HepG2 (cell line): ENCODE measurements around the gene ETFA. TPM values are rescaled to one million over a fixed set of nuclear protein-coding genes. Genes with fewer than 3 reads are reported as not detected.
A peak's percentile ranks its signal among the peaks of the same experiment; 100 is the strongest.

ENCODE experiments used
- ATAC-seq: fragments of 200-7000 bp; cut with Tn5 transposase; 3 replicates; pipeline ENCODE4 v1.9.1; 2020; ENCODE audit warnings: mild to moderate bottlenecking, moderate library complexity
- BruUV-seq: library from RNA; stranded (reverse); fragments of 400-500 nt; replicated peaks from 2 replicates; lab custom pipeline; 2021; lab: Mats Ljungman, UMichigan
- CTCF ChIA-PET: fragments of 300-600 bp; formaldehyde crosslinking; extraction: SDS; loops from one replicate; lab custom pipeline; 2021; ENCODE audit warnings: low total read pairs, inconsistent platforms, low intra/inter-chr PET ratio; lab: Yijun Ruan, JAX
- POLR2A ChIA-PET: fragments of 350-600 bp; sonication (Branson Sonifier 250); formaldehyde crosslinking; loops from one replicate; lab custom pipeline; 2020; ENCODE audit warnings: antibody characterized with exemption, inconsistent platforms; lab: Yijun Ruan, JAX
- DNase-seq: peaks from one replicate; pipeline ENCODE4 v3.0.0-alpha.2; 2015; ENCODE audit warnings: low spot score
- FAIRE-seq: peaks from 3 replicates; lab custom pipeline; 2011; peaks lifted over from hg19 to GRCh38; lab: Jason Lieb, UNC
- H2AFZ ChIP-seq: one replicate; pipeline ENCODE4 v1.6.1; 2011; ENCODE audit warnings: low read length, inconsistent platforms
- H3K27ac ChIP-seq: fragments of 300-600 bp; 3 replicates; pipeline ENCODE4 v1.8.0; 2011; ENCODE audit warnings: mixed run types, mild to moderate bottlenecking, mixed read lengths, low read length, inconsistent platforms; ENCODE audit not compliant: insufficient read depth; ENCODE audit errors: extremely low read length
- H3K27me3 ChIP-seq, 2 experiments: fragments of 200-600 bp in 1 of 2; 2 replicates in 1 of 2; 3 replicates in 1 of 2; pipeline versions ENCODE4 v1.6.0 to v1.8.0; 2011; ENCODE audit warnings: low read length in 2 of 2, mild to moderate bottlenecking in 2 of 2, moderate library complexity in 2 of 2, inconsistent platforms in 1 of 2; ENCODE audit not compliant: insufficient read depth in 2 of 2, control insufficient read depth in 1 of 2
- H3K36me3 ChIP-seq, 2 experiments: fragments of 200-600 bp in 1 of 2; replicated peaks in 1 of 2; 2 replicates in 1 of 2; 3 replicates in 1 of 2; pipeline versions ENCODE4 v1.5.1 to v1.8.0; 2011; ENCODE audit warnings: low read length in 2 of 2, inconsistent platforms in 1 of 2; ENCODE audit not compliant: insufficient read depth in 2 of 2, control insufficient read depth in 1 of 2
- H3K4me1 ChIP-seq: 2 replicates; pipeline ENCODE4 v1.5.1; 2012; ENCODE audit warnings: low read length, inconsistent platforms; ENCODE audit not compliant: insufficient read depth
- H3K4me2 ChIP-seq: 2 replicates; pipeline ENCODE4 v1.6.0; 2011; ENCODE audit warnings: low read depth, low read length, inconsistent platforms
- H3K4me3 ChIP-seq, 3 experiments: fragments of 200-600 bp in 1 of 3; sonication (generic), shearing (Covaris generic) in 1 of 3; replicated peaks in 1 of 3; 2 replicates each; pipeline ENCODE4 v1.5.1; 2011 to 2016; ENCODE audit warnings: low read length in 3 of 3, inconsistent platforms in 2 of 3, low read depth in 2 of 3, mild to moderate bottlenecking in 2 of 3, control low read depth in 1 of 3, mixed read lengths in 1 of 3; ENCODE audit not compliant: insufficient read depth in 1 of 3
- H3K79me2 ChIP-seq: one replicate; pipeline ENCODE4 v1.6.1; 2011; ENCODE audit warnings: low read length, inconsistent platforms; ENCODE audit not compliant: insufficient read depth
- H3K9ac ChIP-seq: 2 replicates; pipeline ENCODE4 v1.6.0; 2011; ENCODE audit warnings: mild to moderate bottlenecking, low read depth, low read length, inconsistent platforms; ENCODE audit not compliant: insufficient read depth
- H3K9me3 ChIP-seq: 2 replicates; pipeline ENCODE4 v1.5.1; 2012; ENCODE audit warnings: mild to moderate bottlenecking, low read length
- H4K20me1 ChIP-seq: 2 replicates; pipeline ENCODE4 v1.6.0; 2011; ENCODE audit warnings: inconsistent platforms, mild to moderate bottlenecking, low read length, moderate library complexity; ENCODE audit not compliant: insufficient read depth
- BORCS8-MEF2B ChIP-seq: sonication (generic); formaldehyde crosslinking; IDR thresholded peaks from 2 replicates; pipeline ENCODE4 v1.8.0; 2022; ENCODE audit warnings: mild to moderate bottlenecking, missing genetic modification reagents
- TBX2 ChIP-seq: sonication (generic); formaldehyde crosslinking; IDR thresholded peaks from 2 replicates; pipeline ENCODE4 v1.5.0; 2020; ENCODE audit warnings: missing genetic modification reagents, mild to moderate bottlenecking, borderline replicate concordance
- TEAD3 ChIP-seq: optimal IDR thresholded peaks from 2 replicates; pipeline ENCODE3; 2016; ENCODE audit warnings: borderline replicate concordance
- ZNF816 ChIP-seq: sonication (generic); formaldehyde crosslinking; IDR thresholded peaks from 2 replicates; pipeline ENCODE4 v1.8.0; 2022; ENCODE audit warnings: missing genetic modification reagents, mild to moderate bottlenecking, borderline replicate concordance
- WGBS: methylation state at CpG from one replicate; pipeline ENCODE4 v1.1.6; 2017; ENCODE audit warnings: low lambda C conversion rate; 5-methylcytosine and 5-hydroxymethylcytosine counted together
- in situ Hi-C: cut with HindIII; loops from 2 replicates; pipeline ENCODE4 v1.10.0; 2017; ENCODE audit warnings: low pct_unique_long_range_greater_than_20kb; ENCODE audit not compliant: extremely low pct_ligation_motif_present
- intact Hi-C: fragments of 100-400 bp; cut with micrococcal nuclease; formaldehyde crosslinking; loops from one replicate; pipeline ENCODE4 v1.10.0; 2022; ENCODE audit not compliant: unreplicated experiment
- polyA plus RNA-seq, 8 experiments: library from polyadenylated mRNA; depleted of rRNA in 3 of 8; stranded (reverse) in 7 of 8; unstranded in 1 of 8; fragments of >200 nt; fragmentation: Illumina TruSeq in 4 of 8; extraction: Trizol in 4 of 8; gene quantifications; 2 replicates each; pipeline versions ENCODE4 v1.2.1 to v1.2.3, GENCODE V29; 2011 to 2016; ENCODE audit warnings: low read depth in 4 of 8, missing spikeins in 1 of 8, mixed read lengths in 1 of 8; ENCODE audit not compliant: insufficient read depth in 1 of 8
- total RNA-seq, 5 experiments: library from RNA; depleted of rRNA; stranded (reverse); fragments of >200 nt; fragmentation: Illumina TruSeq; extraction: Trizol; gene quantifications; 2 replicates each; pipeline ENCODE4 v1.2.3, GENCODE V29; 2016; ENCODE audit warnings: low read depth in 1 of 5
- TF ChIP-seq, protein P1 (sequence below): sonication (generic); formaldehyde crosslinking; IDR thresholded peaks from 2 replicates; pipeline ENCODE4 v1.5.0; 2020; ENCODE audit warnings: mild to moderate bottlenecking, missing genetic modification reagents
- TF ChIP-seq, protein P2 (sequence below): sonication (generic); formaldehyde crosslinking; IDR thresholded peaks from 2 replicates; pipeline ENCODE4 v1.5.0; 2020; ENCODE audit warnings: mild to moderate bottlenecking, missing genetic modification reagents

Gene ETFA
- total and polyA plus RNA-seq, 2 of the 13 experiments (the other 11 are each of a cell fraction or from before 2014, with no cell fraction given) = 291 to 396 TPM

DNA sequence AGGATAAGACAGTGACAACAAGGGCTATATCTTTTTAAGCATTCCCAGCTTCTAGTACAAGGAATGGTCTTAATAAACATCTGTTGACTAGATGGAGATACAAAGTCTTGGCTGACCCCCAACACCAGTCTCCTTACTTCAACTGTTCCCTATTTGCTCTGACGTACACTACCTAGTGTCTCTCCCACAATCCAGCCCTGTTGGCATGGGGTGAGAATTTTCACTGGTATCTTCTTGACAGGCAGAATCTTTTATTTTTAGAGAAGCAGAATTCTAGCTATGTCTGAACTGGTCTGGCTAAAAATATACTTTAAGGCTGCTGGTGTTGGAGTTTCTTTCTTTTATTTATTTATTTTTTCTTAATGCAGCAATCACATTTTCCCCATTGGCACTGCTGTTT lies 82.0 kb downstream of the ETFA start:
- no peak overlapping the region for H3K9ac ChIP-seq
- BruUV-seq = TSS peak; percentile 49
- H3K9me3 ChIP-seq = no peaks in the 10 kb centered on the region
- no peaks in the 10 kb centered on the region for H4K20me1 ChIP-seq
- no peak overlapping the region for H2AFZ ChIP-seq
- intact Hi-C loops = no loop called here
- no peak overlapping the region for H3K4me2 ChIP-seq
- H3K36me3 ChIP-seq = peaks cover 18 to 46% of the 10 kb centered on the region in 2 experiments
- in situ Hi-C loops = no loop called here
- H3K4me3 ChIP-seq = no peak overlapping the region
- ChIA-PET CTCF (no interaction called here), POLR2A (interaction anchor here (0.8 kb wide), 1 partner anchor 107 kb away, joined by 3 read pairs; the partner anchor contains the start of gene ISL2)
- no peak for DNase-seq
- ATAC-seq = no peak
- no peak for FAIRE-seq
- H3K79me2 ChIP-seq = peaks cover 2% of the 10 kb centered on the region
- no peaks in the 10 kb centered on the region for H3K4me1 ChIP-seq
- 36% methylated on average over 1 of the region's 1 CpG for WGBS
- TF ChIP-seq, protein P1, sequence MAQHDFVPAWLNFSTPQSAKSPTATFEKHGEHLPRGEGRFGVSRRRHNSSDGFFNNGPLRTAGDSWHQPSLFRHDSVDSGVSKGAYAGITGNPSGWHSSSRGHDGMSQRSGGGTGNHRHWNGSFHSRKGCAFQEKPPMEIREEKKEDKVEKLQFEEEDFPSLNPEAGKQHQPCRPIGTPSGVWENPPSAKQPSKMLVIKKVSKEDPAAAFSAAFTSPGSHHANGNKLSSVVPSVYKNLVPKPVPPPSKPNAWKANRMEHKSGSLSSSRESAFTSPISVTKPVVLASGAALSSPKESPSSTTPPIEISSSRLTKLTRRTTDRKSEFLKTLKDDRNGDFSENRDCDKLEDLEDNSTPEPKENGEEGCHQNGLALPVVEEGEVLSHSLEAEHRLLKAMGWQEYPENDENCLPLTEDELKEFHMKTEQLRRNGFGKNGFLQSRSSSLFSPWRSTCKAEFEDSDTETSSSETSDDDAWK (CRISPR knock-in tag) = no peak
- TF ChIP-seq BORCS8-MEF2B (no peak), TBX2 (no peak), ZNF816 (CRISPR knock-in tag) (no peak), TEAD3 (CRISPR knock-in tag) (no peak)
- TF ChIP-seq, protein P2, sequence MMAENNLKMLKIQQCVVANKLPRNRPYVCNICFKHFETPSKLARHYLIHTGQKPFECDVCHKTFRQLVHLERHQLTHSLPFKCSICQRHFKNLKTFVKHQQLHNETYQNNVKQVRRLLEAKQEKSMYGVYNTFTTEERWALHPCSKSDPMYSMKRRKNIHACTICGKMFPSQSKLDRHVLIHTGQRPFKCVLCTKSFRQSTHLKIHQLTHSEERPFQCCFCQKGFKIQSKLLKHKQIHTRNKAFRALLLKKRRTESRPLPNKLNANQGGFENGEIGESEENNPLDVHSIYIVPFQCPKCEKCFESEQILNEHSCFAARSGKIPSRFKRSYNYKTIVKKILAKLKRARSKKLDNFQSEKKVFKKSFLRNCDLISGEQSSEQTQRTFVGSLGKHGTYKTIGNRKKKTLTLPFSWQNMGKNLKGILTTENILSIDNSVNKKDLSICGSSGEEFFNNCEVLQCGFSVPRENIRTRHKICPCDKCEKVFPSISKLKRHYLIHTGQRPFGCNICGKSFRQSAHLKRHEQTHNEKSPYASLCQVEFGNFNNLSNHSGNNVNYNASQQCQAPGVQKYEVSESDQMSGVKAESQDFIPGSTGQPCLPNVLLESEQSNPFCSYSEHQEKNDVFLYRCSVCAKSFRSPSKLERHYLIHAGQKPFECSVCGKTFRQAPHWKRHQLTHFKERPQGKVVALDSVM (CRISPR knock-in tag) = no peak
- no peaks in the 10 kb centered on the region for H3K27me3 ChIP-seq
- no peak overlapping the region for H3K27ac ChIP-seq
